ENCODE results near the gene SRRM5. TPM values are rescaled to one million over a fixed set of nuclear protein-coding genes. Genes with fewer than 3 reads are reported as not detected.
A peak's percentile ranks its signal among the peaks of the same experiment; 100 is the strongest.

SRRM5 gene
- total and polyA plus RNA-seq, 4 donors, result 0.22 to 0.49 (median 0.31) TPM; not detected in 1

- no peak overlapping the region for H3K4me3 ChIP-seq
- H3K27ac ChIP-seq (ENCODE audit: low read depth in 1 of 2, low read length in 1 of 2), result no peak overlapping the region
- H3K9ac ChIP-seq (ENCODE audit: insufficient read depth in 1 of 2, low read length in 2 of 2), result no peak overlapping the region
- H3K9me3 ChIP-seq (ENCODE audit: control insufficient read depth in 4 of 4, insufficient read depth in 3 of 4, low read length in 3 of 4), result no peaks in the 10 kb centered on the region
- TF ChIP-seq CTCF (IDR thresholded peaks at IDR 0.05; ENCODE audit: control extremely low read depth, extremely low read depth), result no peak
- peaks cover 0 to 25% (median 9%) of the 10 kb centered on the region in 4 donors for H3K36me3 ChIP-seq (ENCODE audit: control insufficient read depth in 4 of 4, insufficient read depth in 4 of 4, low read length in 4 of 4)
- DNase-seq (no peak), ATAC-seq (ENCODE audit: insufficient read depth, low FRiP score) (no peak)
- H3K4me1 ChIP-seq (ENCODE audit: control insufficient read depth in 5 of 5, insufficient read depth in 5 of 5, low read length in 5 of 5), result peaks cover 0 to 20% (median 4%) of the 10 kb centered on the region in 5 donors
- WGBS, 2 donors, result 97% methylated on average over 61 to 63 of the region's 63 CpGs
- no peaks in the 10 kb centered on the region for H3K27me3 ChIP-seq (ENCODE audit: control insufficient read depth in 3 of 3, insufficient read depth in 3 of 3, low read length in 2 of 3)
Observed at GRCh38 chr19:43591904-43592772, 19.8 kb upstream of the SRRM5 start.

- H3K9ac ChIP-seq (ENCODE audit: insufficient read depth in 1 of 2, low read length in 2 of 2), result no peak overlapping the region
- no peak for ATAC-seq (ENCODE audit: insufficient read depth, low FRiP score)
- no peak for TF ChIP-seq CTCF (IDR thresholded peaks at IDR 0.05; ENCODE audit: control extremely low read depth, extremely low read depth)
- no peak overlapping the region for H3K27ac ChIP-seq (ENCODE audit: low read depth in 1 of 2, low read length in 1 of 2)
- H3K4me3 ChIP-seq, result no peak overlapping the region
- peaks cover 0 to 28% (median 8%) of the 10 kb centered on the region in 5 donors for H3K4me1 ChIP-seq (ENCODE audit: control insufficient read depth in 5 of 5, insufficient read depth in 5 of 5, low read length in 5 of 5)
- no peaks in the 10 kb centered on the region for H3K27me3 ChIP-seq (ENCODE audit: control insufficient read depth in 3 of 3, insufficient read depth in 3 of 3, low read length in 2 of 3)
- no peak for DNase-seq
- peaks cover 0 to 25% (median 9%) of the 10 kb centered on the region in 4 donors for H3K36me3 ChIP-seq (ENCODE audit: control insufficient read depth in 4 of 4, insufficient read depth in 4 of 4, low read length in 4 of 4)
- no peaks in the 10 kb centered on the region for H3K9me3 ChIP-seq (ENCODE audit: control insufficient read depth in 4 of 4, insufficient read depth in 3 of 4, low read length in 3 of 4)
- WGBS, 2 donors, result 96 to 97% methylated on average over 37 of the region's 37 CpGs
Observed at GRCh38 chr19:43592800-43593350, 19.0 kb upstream of the SRRM5 start.

- peaks cover 0 to 29% (median 8%) of the 10 kb centered on the region in 5 donors for H3K4me1 ChIP-seq (ENCODE audit: control insufficient read depth in 5 of 5, insufficient read depth in 5 of 5, low read length in 5 of 5)
- no peak overlapping the region for H3K4me3 ChIP-seq
- H3K27me3 ChIP-seq (ENCODE audit: control insufficient read depth in 3 of 3, insufficient read depth in 3 of 3, low read length in 2 of 3), result no peaks in the 10 kb centered on the region
- DNase-seq (no peak), ATAC-seq (ENCODE audit: insufficient read depth, low FRiP score) (no peak)
- H3K9ac ChIP-seq (ENCODE audit: insufficient read depth in 1 of 2, low read length in 2 of 2), result peak overlapping the region in 1 of 2 donors; percentile 73
- no peak for TF ChIP-seq CTCF (IDR thresholded peaks at IDR 0.05; ENCODE audit: control extremely low read depth, extremely low read depth)
- no peak overlapping the region for H3K27ac ChIP-seq (ENCODE audit: low read depth in 1 of 2, low read length in 1 of 2)
- WGBS, 2 donors, result 89 to 93% methylated on average over 10 of the region's 10 CpGs
- no peaks in the 10 kb centered on the region for H3K9me3 ChIP-seq (ENCODE audit: control insufficient read depth in 4 of 4, insufficient read depth in 3 of 4, low read length in 3 of 4)
- H3K36me3 ChIP-seq (ENCODE audit: control insufficient read depth in 4 of 4, insufficient read depth in 4 of 4, low read length in 4 of 4), result peaks cover 0 to 32% (median 10%) of the 10 kb centered on the region in 4 donors
Observed at GRCh38 chr19:43594081-43594697, 17.7 kb upstream of the SRRM5 start.

All from lung (tissue), 12 donors.